ENCODE data around the gene CCDC194. TPM values are rescaled to one million over a fixed set of nuclear protein-coding genes. Genes with fewer than 3 reads are reported as not detected.
A peak's percentile ranks its signal among the peaks of the same experiment; 100 is the strongest.

The CCDC194 gene
- total RNA-seq, 2 experiments from 2014 or later: 0.78 to 1.3 TPM

DNA sequence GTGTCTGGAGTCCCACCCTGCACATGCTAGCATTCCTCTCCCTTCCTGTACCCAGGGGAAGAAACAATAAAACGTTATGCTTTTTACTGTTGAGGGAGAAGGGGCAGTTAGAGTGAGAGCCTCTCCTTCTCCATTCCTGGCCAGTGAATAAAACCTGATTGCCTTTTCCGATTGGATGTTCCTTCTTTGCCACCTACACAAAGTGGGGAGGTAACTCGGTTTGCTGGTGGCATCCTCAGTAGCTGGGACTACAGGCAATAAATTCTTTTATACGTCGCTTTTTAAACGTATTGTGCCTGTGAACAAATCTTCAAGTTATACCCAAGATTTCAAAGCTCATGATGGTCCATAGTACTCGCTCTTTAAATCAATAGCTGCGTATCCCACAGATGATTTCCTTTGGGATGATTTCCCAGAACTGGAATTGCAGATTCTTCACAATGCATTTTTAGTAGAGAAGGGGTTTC lies 25.2 kb upstream of the CCDC194 start:
- Mint-ChIP-seq H3K27me3 (no peaks in the 10 kb centered on the region), H3K4me3 (peak overlapping the region; percentile 91), H3K36me3 (ENCODE audit: low read depth) (peaks cover 12% of the 10 kb centered on the region), H3K4me1 (ENCODE audit: low read depth) (peaks cover 9% of the 10 kb centered on the region), H3K9me3 (no peaks in the 10 kb centered on the region), H3K27ac (peak overlapping the region; percentile 90)
- intact Hi-C loops (cut with micrococcal nuclease): no loop called here
- ChIA-PET POLR2A (interaction anchor here (0.6 to 3.1 kb wide), 8 partner anchors 10 to 440 kb away, joined by 3 to 22 read pairs (median 3); partner anchors contain the start of genes BST2, GTPBP3, PGLS and RPL18A), CTCF (interaction anchor here (0.7 to 3.3 kb wide), 15 partner anchors 8 to 77 kb away, joined by 3 to 10 read pairs (median 4); partner anchors contain the start of gene BST2)
- ATAC-seq (no peak), DNase-seq (no peak)
- TF ChIP-seq, protein P1, sequence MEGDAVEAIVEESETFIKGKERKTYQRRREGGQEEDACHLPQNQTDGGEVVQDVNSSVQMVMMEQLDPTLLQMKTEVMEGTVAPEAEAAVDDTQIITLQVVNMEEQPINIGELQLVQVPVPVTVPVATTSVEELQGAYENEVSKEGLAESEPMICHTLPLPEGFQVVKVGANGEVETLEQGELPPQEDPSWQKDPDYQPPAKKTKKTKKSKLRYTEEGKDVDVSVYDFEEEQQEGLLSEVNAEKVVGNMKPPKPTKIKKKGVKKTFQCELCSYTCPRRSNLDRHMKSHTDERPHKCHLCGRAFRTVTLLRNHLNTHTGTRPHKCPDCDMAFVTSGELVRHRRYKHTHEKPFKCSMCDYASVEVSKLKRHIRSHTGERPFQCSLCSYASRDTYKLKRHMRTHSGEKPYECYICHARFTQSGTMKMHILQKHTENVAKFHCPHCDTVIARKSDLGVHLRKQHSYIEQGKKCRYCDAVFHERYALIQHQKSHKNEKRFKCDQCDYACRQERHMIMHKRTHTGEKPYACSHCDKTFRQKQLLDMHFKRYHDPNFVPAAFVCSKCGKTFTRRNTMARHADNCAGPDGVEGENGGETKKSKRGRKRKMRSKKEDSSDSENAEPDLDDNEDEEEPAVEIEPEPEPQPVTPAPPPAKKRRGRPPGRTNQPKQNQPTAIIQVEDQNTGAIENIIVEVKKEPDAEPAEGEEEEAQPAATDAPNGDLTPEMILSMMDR (IDR thresholded peaks at IDR 0.05): no peak

DNA sequence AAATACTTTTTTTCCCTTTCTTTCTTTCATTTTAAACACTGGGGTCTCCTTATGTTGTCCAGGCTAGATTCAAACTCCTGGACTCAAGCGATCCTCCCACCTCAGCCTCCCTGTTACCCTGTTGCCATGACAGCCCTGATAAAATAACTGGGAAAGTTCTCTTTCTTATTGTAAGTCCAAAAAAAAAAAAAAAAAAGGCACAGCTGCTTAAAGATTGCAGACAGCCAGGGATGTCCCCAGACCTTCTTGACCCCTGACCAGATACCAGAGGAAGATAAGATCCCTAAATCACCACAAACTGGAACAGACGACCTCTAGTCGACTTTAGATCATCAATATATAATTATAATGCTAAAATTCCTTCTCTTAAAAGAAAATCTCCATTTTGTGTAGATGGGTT lies 24.7 kb upstream of the CCDC194 start:
- intact Hi-C loops (cut with micrococcal nuclease): no loop called here
- ChIA-PET POLR2A (interaction anchor here (0.9 to 3.1 kb wide), 5 partner anchors 10 to 93 kb away, joined by 3 to 22 read pairs (median 3); partner anchors contain the start of genes BST2, GTPBP3 and PGLS), CTCF (interaction anchor here (1.2 to 3.3 kb wide), 7 partner anchors 11 to 77 kb away, joined by 3 to 10 read pairs (median 5); no protein-coding TSS in a partner anchor)
- ATAC-seq: no peak
- Mint-ChIP-seq H3K4me1 (ENCODE audit: low read depth) (peaks cover 9% of the 10 kb centered on the region), H3K27ac (peak overlapping the region; percentile 90), H3K36me3 (ENCODE audit: low read depth) (peaks cover 15% of the 10 kb centered on the region), H3K4me3 (peak overlapping the region; percentile 91), H3K9me3 (no peaks in the 10 kb centered on the region), H3K27me3 (no peaks in the 10 kb centered on the region)
- TF ChIP-seq, protein P1 (IDR thresholded peaks at IDR 0.05): no peak
- no peak for DNase-seq

DNA sequence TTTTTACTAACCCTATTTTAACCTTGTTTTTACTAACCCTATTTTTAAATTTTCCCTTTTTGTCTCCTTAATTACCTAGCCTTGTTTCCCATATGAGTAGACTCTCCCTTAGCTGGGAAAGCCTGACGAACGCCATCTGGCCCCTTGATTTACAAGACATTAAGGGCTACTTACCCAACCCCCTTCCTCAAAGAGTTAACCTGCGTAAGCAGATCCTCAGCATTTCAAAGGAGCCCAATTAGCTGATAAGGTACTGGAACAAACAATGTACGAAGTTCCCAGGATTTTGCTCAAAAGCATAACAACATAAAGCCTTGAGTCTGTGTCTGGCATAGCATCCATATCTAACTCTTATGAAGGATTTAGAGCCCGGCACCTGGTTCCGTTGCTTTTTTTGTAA lies 21.1 kb upstream of the CCDC194 start:
- H3K27me3 Mint-ChIP-seq: no peaks in the 10 kb centered on the region
- no peaks in the 10 kb centered on the region for H3K9me3 Mint-ChIP-seq
- peaks cover 5% of the 10 kb centered on the region for H3K36me3 Mint-ChIP-seq (ENCODE audit: low read depth)
- ATAC-seq (no peak), DNase-seq (no peak)
- ChIA-PET POLR2A (no interaction called here), CTCF (no interaction called here)
- H3K4me3 Mint-ChIP-seq: no peak overlapping the region
- H3K4me1 Mint-ChIP-seq (ENCODE audit: low read depth): peaks cover 10% of the 10 kb centered on the region
- intact Hi-C loops (cut with micrococcal nuclease): no loop called here
- TF ChIP-seq, protein P1 (IDR thresholded peaks at IDR 0.05): no peak
- H3K27ac Mint-ChIP-seq: no peak overlapping the region

DNA sequence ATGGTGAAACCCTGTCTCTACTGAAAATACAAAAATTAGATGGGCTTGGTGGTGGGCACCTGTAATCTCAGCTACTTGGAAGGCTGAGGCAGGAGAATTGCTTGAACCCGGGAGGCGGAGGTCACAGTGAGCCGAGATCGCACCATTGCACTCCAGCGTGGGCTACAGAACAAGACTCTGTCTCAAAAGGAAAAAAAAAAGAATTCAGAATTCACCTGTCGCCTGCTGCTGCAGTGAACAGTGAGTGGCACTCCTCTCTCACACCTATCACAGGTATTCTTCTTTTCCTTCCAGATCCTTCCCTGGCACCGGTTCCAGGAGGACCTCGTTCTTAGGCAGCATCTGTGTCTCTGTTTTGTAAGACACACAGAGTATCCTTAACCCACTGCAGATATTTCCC lies 20.1 kb upstream of the CCDC194 start:
- intact Hi-C loops (cut with micrococcal nuclease): no loop called here
- Mint-ChIP-seq H3K4me1 (ENCODE audit: low read depth) (peaks cover 8% of the 10 kb centered on the region), H3K27ac (no peak overlapping the region), H3K9me3 (no peaks in the 10 kb centered on the region), H3K36me3 (ENCODE audit: low read depth) (peaks cover 5% of the 10 kb centered on the region), H3K4me3 (no peak overlapping the region), H3K27me3 (no peaks in the 10 kb centered on the region)
- CTCF ChIA-PET: no interaction called here
- DNase-seq (no peak), ATAC-seq (no peak)
- TF ChIP-seq, protein P1 (IDR thresholded peaks at IDR 0.05): no peak
- POLR2A ChIA-PET: no interaction called here

DNA sequence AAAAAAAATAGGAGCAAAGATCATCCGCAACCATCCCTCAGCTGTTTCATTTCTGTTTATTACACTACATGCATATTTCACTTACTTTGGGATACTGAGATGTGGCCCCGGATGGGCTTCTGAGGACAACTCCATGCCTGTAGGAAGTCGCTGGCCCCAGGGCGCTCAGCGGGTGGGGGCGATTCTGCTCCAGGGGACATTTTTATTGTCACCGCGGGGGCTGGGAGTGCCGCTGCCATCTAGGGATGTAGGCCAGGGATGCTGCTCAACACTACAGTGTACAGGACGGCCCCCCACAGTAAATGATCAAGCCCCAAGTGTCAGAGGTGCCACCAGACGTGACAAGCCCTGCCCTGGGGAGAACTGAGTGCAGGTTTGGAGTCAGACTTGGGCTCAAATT lies 17.8 kb upstream of the CCDC194 start:
- Mint-ChIP-seq H3K4me3 (no peak overlapping the region), H3K27ac (no peak overlapping the region), H3K27me3 (no peaks in the 10 kb centered on the region), H3K4me1 (ENCODE audit: low read depth) (peaks cover 14% of the 10 kb centered on the region), H3K36me3 (ENCODE audit: low read depth) (peaks cover 14% of the 10 kb centered on the region), H3K9me3 (no peaks in the 10 kb centered on the region)
- intact Hi-C loops (cut with micrococcal nuclease): no loop called here
- TF ChIP-seq, protein P1 (IDR thresholded peaks at IDR 0.05): no peak
- ChIA-PET CTCF (interaction anchor here (0.9 to 1.1 kb wide), 2 partner anchors 8 to 66 kb away, joined by 3 read pairs; partner anchors contain the start of gene MVB12A), POLR2A (no interaction called here)
- ATAC-seq (no peak), DNase-seq (no peak)
